Measurements from ENCODE around the gene OSBPL5.

OSBPL5 gene

DNA sequence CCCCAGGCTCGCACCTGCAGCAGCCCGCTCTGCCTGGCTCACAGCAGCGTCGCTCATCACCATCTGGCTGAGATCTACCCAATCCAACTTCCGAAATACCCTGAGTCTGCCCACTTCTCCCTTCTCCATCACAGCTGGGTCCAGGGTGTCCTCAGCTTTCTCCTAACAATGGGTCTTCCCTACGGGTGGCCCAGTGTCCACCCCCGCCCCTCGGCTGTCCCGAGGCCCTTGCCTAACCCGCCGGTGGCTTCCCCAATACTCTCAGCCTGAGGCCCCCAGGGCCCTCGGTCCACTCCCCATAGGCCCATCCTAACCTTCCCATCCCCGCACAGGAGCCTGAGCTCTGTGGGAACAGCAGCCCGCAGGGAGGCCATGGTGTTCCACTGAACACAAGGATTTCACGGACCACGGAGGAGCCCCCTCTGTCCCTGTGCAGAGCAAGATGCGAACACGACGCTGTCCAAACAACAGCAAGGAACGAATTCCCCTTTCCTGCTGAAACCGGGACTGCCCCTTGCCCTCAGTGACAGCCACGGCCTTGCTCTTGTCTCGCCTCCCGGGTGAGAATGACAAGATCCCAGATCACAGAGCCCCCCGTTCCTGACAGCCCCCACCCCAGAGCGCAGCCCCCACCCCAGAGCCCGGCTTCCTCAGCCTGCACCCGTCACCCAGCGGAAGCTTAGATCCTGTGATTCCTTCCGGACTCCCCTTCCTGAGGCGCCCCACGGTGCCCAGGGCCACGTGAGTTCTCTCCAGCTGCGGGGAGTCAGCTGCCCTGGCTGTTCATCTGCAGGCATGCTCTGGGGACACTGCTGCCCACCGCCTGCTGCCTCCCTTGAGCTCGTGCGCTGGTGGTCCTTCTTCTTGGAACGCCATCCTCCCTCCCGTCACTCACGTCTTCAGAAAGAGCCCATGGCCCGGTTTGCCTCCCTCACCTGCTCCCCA, 59.0 kb downstream of the OSBPL5 start:
- DNase-seq (ENCODE audit: extremely low read depth in 1 of 2, low read depth in 1 of 2), result no peak

DNA sequence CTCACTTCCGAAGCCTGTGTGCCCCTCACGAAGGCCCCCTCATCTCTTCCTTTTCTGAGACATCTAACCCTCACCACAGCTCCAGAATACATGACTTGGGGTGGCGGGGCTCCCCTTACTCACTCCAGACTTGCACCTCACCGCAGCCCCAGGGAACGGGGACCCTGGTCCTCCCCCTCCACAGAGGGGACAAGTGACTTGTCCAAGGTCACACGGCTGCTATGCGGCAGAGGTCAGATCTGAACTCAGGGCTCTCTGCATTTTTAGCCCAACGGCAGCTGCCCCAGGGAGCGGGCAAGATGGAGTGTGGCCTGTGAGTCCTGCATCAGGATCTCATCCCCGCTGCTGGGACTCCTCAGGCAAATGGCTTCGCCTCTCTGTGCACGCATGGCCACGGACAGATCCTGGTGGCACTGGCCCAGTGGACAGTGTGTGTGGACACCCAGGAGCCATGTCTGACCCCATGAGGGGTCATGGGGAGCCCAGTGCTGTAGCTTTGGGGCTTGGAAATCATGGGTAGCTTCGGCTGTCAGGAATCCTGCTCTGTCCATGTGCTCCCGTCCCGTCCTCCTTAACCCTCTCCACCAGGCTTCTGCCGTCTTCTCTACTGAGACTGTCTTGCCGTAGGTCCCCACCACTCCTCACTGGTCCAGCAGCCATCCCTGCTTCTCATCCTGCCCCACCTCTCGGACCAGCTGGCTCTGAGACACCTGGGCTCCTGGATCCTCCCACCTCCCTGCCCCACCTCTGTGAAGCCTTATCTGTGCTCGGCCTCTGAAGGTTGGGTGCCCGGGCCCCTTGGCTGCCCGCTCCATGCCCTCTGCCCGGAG, 59.9 kb downstream of the OSBPL5 start:
- DNase-seq (ENCODE audit: extremely low read depth in 1 of 2, low read depth in 1 of 2), result no peak

DNA sequence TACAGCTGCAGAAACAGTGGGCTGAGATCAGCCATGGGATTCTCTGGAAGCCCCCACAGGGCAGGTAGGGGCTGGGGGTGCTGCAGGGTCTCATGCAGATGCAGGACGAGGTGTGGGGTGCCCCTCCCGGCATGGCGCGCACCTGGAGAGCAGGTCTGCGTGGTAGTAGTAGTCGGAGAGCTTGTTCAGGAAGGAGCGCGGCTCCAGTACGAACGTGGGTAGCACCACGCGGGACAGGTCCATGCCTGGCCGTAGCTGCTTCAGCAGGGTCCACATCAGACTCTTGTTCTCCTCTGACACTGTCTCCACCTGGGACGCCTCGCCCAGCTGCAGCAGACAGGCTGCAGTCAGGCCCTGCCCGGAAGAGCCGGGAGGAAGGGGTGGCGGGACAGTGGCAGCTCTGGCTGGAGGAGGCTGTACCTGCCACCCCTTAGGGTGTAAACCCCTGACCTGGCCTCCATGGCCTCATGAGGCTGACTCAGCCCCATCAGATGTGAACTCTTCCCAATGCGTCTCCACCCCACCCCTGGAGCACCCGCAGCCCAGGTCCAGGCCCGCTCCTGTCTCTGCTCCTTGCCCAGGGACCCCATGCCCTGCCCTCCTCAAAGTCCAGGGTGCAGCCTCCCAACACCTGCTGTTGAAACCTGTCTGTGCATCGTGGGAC, 60.9 kb downstream of the OSBPL5 start:
- DNase-seq (ENCODE audit: extremely low read depth in 1 of 2, low read depth in 1 of 2), result no peak

DNA sequence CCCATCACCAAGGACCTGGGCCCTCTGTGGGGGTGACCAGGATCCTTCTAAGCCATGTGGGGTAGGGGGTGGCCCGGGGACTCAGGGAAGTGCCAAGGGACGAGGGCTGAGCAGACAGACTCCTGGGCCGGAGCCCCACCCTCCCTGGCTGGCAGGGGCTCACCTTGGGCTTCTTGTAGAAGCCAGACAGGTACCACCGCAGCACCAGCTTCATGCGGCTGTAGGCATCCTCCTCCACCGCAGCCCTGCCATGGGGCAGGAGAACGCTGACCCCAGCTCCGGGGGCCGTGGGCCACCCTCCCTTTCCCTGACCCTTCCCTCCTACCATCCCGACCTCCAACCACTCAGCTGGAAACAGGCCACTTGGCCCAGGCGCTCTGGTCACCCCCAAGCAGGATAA, 62.0 kb downstream of the OSBPL5 start:
- DNase-seq (ENCODE audit: extremely low read depth in 1 of 2, low read depth in 1 of 2), result no peak

DNA sequence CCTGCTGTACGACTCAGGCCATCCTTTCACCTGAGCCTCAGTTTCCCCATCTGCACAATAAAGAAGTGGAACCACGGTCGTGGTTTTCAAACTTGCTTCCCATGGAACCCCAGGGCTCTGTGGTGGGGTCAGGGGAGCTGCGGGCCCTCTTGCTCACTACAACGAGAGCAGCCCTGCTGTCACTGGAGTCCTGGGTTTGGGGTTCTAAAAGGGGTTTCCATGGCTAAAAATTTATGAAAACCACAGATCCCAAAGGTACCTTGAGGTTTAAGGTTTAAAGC, 62.5 kb downstream of the OSBPL5 start:
- no peak for DNase-seq (ENCODE audit: extremely low read depth in 1 of 2, low read depth in 1 of 2)

DNA sequence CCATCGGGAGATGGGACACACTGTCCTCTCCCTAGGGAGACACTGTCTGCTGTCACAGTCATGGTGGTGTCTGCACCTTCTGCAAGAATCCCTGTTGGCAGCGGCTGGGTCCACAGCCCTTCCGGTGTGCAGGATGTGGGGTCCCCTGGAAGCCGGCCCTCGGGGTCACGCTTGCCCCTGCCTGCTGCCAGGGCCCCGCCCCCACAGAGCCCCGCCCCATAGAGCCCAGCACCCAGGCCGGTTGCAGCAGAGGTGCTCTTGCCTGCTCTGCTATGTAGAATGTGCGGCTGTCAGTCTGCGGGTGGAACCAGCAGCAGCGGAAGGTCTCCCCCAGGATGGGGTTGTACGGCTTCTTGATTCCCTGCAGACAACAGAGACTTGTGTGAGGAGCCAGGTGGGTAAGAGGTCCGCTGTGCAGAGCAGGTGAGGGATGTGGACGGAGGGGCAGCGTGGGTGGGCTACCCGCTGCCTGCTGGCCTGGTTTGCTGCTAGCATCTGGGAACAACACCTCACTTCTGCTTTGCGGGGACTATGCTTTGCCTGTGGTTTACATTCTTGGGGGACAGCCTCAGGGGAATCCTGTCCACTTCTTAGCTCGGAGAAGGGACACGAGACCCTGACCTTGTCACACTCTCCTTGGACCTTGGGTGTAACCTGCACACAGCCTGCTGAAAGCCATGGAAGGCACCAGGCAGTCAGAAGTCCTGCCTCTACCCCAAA, 63.0 kb downstream of the OSBPL5 start:
- no peak for DNase-seq (ENCODE audit: extremely low read depth in 1 of 2, low read depth in 1 of 2)

DNA sequence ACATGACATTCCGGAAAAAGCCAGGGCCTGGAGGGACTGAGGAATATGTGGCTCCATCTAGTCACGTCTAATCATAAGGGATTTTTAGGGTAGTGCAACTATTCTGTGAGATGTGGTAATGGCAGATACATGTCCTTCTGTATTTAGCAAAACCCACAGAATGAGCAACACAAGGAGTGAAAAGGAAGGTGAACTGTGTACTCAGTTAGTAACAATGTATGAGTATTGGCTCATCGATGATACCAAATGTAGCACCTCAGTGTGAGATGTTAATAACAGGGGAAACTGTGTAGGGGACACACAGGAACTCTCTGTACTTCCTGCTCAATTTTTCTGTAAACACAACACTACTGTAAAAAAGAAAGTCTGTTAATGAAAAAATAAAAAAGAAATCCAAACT, 65.9 kb downstream of the OSBPL5 start:
- no peak for DNase-seq (ENCODE audit: extremely low read depth in 1 of 2, low read depth in 1 of 2)

DNA sequence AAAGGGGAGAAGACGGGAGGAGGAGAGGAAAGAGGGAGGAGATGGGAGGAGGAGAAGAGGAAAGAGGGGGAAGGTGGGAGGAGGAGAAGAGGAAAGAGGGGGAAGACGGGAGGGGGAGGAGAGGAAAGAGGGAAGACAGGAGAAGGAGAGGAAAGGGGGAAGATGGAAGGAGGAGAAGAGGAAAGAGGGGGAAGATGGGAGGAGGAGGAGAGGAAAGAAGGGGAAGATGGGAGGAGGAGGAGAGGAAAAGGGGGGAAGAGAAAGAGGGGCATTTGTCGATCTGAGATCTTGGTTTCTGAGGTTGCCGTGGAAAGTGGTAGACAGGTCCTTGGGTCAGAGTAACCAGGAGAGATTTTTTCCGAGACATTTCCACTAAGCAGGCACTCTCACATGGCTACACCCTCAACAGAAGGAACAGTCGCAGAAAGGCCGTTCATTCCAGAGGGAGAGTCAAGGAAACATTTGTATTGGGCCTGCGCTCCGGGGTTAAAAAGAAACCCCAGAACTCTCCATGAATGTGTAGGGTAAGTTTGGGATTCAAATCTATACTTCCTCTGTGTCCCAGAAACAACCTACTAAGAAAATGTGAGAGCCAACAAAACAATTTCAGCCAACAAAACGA, 68.1 kb downstream of the OSBPL5 start:
- DNase-seq (ENCODE audit: extremely low read depth in 1 of 2, low read depth in 1 of 2), result no peak

DNA sequence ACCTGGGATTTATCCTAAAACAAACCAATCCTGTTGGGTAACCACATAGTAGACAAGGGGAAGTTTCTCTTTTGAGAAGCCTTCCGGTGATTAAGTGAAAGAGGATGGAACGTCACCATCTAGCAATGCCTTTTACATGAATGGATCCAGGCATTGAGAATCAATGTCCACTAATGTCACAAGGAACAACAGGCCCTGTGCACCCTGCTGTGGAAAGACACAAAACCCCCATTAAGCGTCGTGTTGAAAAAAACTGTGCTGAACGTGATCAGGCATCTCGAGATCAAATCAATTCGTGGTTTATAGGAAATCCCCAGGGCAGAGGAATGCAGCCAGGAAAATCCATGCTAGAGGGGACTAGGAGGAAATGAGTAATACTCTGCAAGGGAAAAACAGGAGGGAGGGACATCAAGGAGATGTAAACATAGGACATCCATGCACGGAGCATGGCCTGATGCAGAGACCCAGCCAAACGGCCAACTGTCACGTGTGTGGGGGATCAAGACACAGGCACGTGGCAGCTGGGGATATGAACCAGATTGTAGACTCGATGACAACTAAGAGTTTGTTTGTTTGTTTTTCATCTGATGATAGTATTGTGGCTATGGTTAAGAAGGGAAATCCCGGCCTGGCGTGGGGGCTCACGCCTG, 69.3 kb downstream of the OSBPL5 start:
- DNase-seq (ENCODE audit: extremely low read depth in 1 of 2, low read depth in 1 of 2), result no peak

DNA sequence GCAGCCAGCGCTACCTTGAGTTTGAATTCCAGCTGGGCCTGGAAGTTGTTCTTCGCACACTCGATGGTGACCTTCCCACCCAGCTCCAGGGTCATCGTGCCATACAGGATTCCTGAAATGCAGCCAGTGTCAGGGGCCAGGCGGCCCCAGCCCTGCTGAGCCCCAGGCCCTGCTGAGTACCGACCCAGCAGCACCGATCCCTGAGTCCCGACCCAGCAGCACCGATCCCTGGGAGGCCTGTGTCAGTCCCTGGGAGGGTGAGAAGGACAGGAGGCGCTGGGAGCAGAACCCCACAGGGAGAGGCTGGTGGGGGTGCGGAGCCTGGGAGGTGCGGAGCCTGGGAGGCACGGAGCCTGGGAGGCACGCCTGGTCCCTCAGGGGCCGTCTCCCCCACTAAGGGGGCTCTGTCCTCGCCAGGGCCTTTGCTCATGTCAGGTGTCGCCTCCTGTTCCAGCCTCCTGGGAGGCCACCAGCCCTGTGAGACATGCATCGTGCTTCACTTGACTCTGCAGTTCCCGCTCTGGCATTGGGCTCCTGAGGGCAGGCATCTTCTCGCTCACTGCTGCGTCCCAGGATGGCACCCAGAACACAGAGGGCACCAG, 70.8 kb downstream of the OSBPL5 start:
- DNase-seq (ENCODE audit: extremely low read depth in 1 of 2, low read depth in 1 of 2), result no peak

DNA sequence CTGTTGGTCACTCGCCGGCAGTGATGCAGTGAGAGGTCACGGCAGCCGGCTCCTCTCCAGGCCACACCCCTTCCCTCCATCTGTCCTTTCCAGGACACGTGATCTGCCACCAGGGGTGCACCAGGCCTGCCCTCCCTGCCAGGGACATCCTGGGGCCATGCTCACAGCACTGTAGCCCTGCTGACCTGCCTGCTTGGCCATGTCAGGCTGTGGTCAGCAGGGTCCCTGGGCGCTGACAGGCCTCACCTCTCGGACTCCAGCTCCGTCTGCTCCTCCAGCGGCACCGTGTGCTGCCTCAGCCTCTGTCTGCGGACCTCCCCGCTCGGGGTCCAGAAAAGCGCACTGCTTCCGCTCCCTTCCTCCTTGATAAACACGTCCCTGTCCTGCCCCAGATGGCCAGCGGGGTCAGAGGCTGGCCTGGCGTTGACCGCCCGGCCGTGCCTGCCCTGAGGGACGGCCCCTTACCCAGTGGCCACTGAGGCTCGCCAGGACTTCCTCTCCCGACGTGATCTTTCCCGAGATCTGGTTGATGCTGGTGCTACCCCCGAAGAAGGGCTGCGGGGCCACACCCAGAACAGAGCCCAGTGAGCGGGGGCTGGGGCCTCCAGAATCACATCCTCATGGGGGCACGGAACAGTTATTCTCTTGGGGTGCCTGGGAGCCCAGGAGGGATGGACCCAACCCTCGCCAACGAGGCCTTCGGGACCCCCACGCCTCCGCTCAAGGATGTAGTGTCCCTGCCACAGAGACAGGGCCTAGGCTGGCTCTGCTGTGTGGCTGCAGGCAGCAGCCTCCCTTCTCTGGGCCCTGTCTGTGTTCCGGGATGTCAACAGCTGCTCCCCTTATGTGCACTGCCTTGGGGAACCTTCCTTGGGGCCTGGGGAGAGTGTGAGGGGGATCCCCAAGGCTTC, 71.6 kb downstream of the OSBPL5 start:
- no peak for DNase-seq (ENCODE audit: extremely low read depth in 1 of 2, low read depth in 1 of 2)

DNA sequence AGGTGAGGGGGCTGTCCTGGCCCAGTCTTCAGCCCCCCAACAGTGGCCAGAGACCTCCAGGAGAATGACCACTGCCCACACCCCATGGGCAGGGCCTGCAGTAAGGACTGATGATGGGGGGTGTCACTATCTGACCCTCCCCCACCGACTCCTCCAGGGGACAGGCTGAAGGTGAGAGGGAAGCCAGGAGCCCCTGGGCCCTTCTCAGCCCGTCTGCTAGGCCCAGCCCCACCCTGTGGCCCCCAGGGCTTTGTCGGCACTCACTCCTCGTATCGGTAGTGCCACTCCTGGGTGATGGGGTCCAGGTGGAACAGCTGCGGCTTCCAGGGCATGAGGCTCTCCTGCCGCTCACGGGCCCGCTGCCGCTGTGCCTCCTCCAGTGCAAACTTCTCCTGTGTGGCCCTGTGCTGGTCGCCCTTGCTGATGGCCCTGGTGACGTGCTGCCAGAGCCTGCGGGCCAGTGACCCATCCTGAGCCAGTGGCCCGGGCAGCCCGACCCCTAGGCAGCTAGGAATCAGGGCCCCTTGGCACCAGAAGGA, 72.4 kb downstream of the OSBPL5 start:
- DNase-seq (ENCODE audit: extremely low read depth in 1 of 2, low read depth in 1 of 2), result no peak

DNA sequence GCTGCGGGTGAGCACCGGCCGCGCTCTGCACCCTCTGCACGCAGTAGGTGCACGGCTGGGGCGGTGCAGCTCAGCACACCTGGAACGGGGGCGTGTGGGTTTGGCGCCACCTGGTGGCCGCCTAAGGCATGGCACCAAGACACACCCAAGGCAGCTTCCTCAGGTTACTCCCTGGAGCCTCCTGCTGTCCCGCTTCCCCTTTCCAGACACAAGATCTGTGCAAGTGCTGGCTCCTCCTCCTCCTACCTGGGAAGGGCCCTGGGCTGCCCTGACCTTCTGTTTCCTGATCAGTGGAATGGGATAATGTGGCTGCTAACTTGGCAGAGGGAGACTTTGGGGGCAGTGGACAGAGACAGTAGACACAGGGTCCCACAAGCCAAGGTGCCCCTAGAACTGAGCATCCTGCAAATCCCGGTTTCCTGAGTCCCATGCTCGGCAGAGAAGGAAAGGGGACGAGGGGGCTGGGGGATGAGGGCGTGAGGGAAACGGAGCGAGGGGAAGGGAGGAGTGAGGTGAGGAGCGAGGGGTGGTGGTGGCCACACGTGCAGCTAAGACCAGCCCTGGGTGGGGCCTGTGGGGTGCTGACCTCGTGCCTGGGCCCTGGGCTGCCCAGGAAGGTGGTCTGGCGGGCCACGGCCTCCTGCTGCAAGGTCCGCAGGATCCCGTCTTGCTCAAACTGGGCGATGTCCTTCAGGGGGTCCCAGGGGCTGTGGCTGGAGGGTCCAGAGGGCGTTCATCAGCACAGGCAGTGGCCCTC, 73.1 kb downstream of the OSBPL5 start:
- DNase-seq (ENCODE audit: extremely low read depth in 1 of 2, low read depth in 1 of 2), result peak; percentile 39 to 41

DNA sequence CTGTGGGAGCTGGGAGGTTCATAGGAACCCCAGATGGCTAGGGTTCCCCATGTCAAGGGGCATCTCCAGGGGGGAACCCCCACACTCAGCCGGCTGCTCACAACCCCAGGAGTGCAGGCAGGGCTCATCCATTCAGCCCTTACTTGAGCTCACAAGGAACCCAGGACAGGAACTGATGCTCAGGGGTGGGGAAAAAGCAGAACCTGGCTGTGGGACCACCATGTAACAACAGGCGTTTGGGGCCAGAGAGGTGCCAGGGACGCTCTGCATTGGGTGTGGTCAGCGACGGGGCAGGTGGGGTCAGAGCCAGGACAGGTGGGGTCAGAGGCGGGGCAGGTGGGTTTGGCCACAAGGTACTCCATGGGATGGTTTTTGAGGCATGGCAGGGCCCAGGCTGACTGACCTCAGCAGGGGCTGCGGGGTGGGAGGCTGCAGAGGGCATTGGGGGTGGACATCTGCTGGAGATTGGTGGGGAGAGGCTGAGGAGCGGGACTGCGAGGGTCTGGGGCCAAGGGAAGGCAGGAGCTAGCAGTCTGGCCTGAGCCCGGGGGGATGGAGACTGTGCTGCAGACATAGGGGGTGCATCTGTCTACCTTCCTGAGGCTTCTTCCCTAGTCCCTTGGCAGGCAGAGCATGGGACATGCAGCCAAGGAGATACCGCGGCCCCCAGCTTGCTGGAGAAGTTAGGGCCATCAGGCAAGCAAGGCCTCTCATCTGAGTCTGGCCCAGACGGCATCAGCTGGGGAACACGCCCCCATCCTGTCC, 73.8 kb downstream of the OSBPL5 start:
- no peak for DNase-seq (ENCODE audit: extremely low read depth in 1 of 2, low read depth in 1 of 2)

DNA sequence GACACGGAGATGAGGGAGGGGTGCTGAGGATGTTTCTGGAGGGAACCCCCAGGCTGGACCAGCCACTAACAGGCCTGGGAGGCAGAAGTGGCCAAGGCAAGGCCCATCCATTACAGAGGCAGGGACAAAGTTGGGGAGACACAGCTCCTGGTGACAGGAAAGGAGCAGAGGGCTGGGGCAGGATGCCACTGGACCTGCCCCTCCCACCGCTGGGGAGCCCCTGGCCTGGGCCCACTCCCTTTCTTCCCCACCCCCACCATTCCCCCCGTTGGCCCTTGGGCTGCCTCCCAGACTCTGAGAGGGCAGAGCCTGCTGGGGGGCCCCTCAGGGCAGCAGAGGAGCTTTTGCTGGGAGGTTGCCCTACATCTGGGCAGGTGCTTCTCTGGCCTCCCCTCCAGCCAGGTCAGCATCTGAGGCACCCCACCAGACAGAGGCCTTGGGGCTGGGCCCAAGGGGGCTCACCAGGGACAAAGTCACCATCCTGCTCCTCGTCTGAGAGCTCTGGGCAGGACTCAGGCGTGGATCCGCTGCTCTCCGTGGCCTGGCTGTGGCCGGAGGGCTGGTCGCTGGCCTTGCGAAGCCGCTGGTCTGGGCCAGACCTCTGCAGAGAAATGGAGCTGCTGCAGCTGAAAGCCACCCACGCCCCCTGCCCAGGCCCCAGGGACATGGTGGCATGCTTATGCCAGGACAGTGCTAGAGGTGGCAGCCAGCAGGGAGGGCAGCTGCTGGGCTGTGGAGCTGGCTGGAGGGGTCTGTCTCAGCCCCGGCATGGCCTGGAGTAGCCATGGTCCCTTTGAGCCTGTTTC, 74.8 kb downstream of the OSBPL5 start:
- DNase-seq (ENCODE audit: extremely low read depth in 1 of 2, low read depth in 1 of 2), result no peak
